ENCODE results near the gene CCDC149. TPM values are rescaled to one million over a fixed set of nuclear protein-coding genes. Genes with fewer than 3 reads are reported as not detected.

The CCDC149 gene
- total RNA-seq, 1 experiment from 2014 or later, result 5.3 TPM

DNA sequence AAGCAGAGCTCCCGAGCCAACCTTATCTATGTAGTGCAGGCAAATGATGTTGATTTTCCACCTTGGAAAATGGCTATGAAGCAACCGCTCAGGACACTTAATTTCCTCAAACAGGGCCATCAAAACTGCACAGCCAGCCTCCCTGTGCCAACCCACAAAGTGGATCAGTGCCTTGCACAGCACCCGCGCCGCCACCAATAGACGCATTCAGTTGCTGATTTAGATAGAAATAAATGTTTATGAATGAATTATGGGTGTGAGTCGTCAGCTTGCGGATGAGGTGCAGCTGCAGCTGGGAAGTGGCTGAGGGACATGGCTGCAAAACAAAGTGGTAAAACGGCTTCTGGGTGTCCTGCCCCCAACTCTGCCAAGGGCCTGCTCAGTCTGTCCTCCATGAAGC is 70.5 kb downstream of the CCDC149 start:
- H3K9me2 ChIP-seq (ENCODE audit: insufficient read depth), result no peaks in the 10 kb centered on the region
- POLR2A ChIA-PET, result no interaction called here
- H3K4me3 ChIP-seq (replicated peaks in 1 of 2; ENCODE audit: low read depth in 1 of 2, low read length in 2 of 2), result no peak overlapping the region
- no peaks in the 10 kb centered on the region for H3K36me3 ChIP-seq (ENCODE audit: control insufficient read depth in 1 of 2, insufficient read depth in 2 of 2, low read length in 2 of 2)
- RAD21 ChIA-PET (ENCODE audit: low non-redundant PET in 1 of 2, low total read pairs in 2 of 2, uncharacterized antibody in 2 of 2, unreplicated experiment in 2 of 2), result no interaction called here
- H3K9ac ChIP-seq (ENCODE audit: low read length), result no peak overlapping the region
- no peaks in the 10 kb centered on the region for H3K9me3 ChIP-seq (ENCODE audit: control insufficient read depth in 1 of 2, insufficient read depth in 1 of 2, low read depth in 1 of 2, low read length in 2 of 2)
- H3K27me3 ChIP-seq (ENCODE audit: insufficient read depth, low read length), result no peaks in the 10 kb centered on the region
- H3K4me1 ChIP-seq (ENCODE audit: control insufficient read depth in 1 of 2, insufficient read depth in 2 of 2, low read length in 2 of 2), result no peaks in the 10 kb centered on the region; a peak in 1 of 4 replicates
- no peak overlapping the region for H3K4me2 ChIP-seq (ENCODE audit: low read length)
- ATAC-seq (no peak), DNase-seq (ENCODE audit: low read depth, low spot score) (no peak)
- no peak overlapping the region for H3K27ac ChIP-seq (ENCODE audit: low read depth, low read length)
- no TSS peak for BruUV-seq (replicated peaks)
- H4K20me1 ChIP-seq (ENCODE audit: insufficient read depth), result no peaks in the 10 kb centered on the region
- H3K79me2 ChIP-seq (ENCODE audit: insufficient read depth, low read length), result no peaks in the 10 kb centered on the region
- intact Hi-C loops (cut with micrococcal nuclease), result no loop called here
- H2AFZ ChIP-seq (ENCODE audit: low read depth, low read length, poor library complexity, severe bottlenecking), result no peak overlapping the region
- CTCF ChIA-PET, result no interaction called here
- TF ChIP-seq, protein P1, sequence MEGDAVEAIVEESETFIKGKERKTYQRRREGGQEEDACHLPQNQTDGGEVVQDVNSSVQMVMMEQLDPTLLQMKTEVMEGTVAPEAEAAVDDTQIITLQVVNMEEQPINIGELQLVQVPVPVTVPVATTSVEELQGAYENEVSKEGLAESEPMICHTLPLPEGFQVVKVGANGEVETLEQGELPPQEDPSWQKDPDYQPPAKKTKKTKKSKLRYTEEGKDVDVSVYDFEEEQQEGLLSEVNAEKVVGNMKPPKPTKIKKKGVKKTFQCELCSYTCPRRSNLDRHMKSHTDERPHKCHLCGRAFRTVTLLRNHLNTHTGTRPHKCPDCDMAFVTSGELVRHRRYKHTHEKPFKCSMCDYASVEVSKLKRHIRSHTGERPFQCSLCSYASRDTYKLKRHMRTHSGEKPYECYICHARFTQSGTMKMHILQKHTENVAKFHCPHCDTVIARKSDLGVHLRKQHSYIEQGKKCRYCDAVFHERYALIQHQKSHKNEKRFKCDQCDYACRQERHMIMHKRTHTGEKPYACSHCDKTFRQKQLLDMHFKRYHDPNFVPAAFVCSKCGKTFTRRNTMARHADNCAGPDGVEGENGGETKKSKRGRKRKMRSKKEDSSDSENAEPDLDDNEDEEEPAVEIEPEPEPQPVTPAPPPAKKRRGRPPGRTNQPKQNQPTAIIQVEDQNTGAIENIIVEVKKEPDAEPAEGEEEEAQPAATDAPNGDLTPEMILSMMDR (IDR thresholded peaks at IDR 0.05 in 2 of 3, conservative IDR thresholded peaks at IDR 0.05 in 1 of 3; ENCODE audit: borderline replicate concordance in 1 of 3, insufficient read depth in 1 of 3, low read depth in 2 of 3, low read length in 2 of 3), result no peak
- TF ChIP-seq TCF7L2 (IDR thresholded peaks at IDR 0.05; ENCODE audit: borderline replicate concordance, extremely low read depth, insufficient read depth, insufficient read length), result no peak

DNA sequence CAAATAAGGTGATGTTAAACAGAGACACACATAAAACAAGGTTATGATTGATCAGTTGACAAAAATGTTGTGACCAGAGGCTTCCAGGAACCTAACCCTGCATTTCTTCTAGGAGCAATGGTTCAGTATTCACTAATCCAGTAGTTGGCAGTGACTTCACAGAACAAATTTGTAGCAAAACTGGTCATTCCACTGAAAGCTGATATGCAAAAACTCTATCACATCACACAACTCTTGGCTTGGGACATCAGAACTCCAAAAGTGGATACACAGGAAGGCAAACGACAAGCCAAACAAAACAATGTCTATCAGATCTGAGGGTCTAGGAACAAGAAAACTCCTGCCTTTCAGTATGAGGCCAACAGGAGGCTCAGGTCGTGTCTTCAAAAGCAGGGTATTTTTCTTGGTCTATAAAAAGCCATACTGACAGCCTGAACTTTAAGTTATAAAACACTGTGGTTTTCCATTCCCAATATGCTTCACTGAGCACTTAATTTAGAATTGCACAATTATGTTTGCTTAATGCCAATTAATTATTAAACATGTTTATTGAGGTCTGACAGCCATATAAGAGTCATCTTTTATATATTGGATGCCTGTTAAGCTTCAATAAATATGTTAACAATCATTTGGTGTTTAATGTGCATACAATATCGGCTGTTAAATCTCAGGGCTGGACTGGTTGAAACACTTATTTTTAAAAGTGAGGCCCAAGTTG is 71.9 kb downstream of the CCDC149 start:
- BruUV-seq (replicated peaks), result no TSS peak
- H3K27me3 ChIP-seq (ENCODE audit: insufficient read depth, low read length), result no peaks in the 10 kb centered on the region
- H3K4me2 ChIP-seq (ENCODE audit: low read length), result no peak overlapping the region
- no peak overlapping the region for H2AFZ ChIP-seq (ENCODE audit: low read depth, low read length, poor library complexity, severe bottlenecking)
- ChIA-PET CTCF (no interaction called here), POLR2A (no interaction called here), RAD21 (ENCODE audit: low non-redundant PET in 1 of 2, low total read pairs in 2 of 2, uncharacterized antibody in 2 of 2, unreplicated experiment in 2 of 2) (no interaction called here)
- H4K20me1 ChIP-seq (ENCODE audit: insufficient read depth), result no peaks in the 10 kb centered on the region
- intact Hi-C loops (cut with micrococcal nuclease), result no loop called here
- DNase-seq (ENCODE audit: low read depth, low spot score), result no peak
- H3K9me3 ChIP-seq (ENCODE audit: control insufficient read depth in 1 of 2, insufficient read depth in 1 of 2, low read depth in 1 of 2, low read length in 2 of 2), result no peaks in the 10 kb centered on the region
- H3K79me2 ChIP-seq (ENCODE audit: insufficient read depth, low read length), result no peaks in the 10 kb centered on the region
- no peak for ATAC-seq
- H3K9ac ChIP-seq (ENCODE audit: low read length), result no peak overlapping the region
- no peak overlapping the region for H3K27ac ChIP-seq (ENCODE audit: low read depth, low read length)
- no peaks in the 10 kb centered on the region for H3K36me3 ChIP-seq (ENCODE audit: control insufficient read depth in 1 of 2, insufficient read depth in 2 of 2, low read length in 2 of 2)
- no peak for TF ChIP-seq ELF1 (IDR thresholded peaks at IDR 0.05; ENCODE audit: borderline replicate concordance, low read depth)
- TF ChIP-seq SP1 (IDR thresholded peaks at IDR 0.05; ENCODE audit: low read depth), result 0 out of 2 replicates have a peak, but pooled peaks have one; percentile 18
- no peaks in the 10 kb centered on the region for H3K9me2 ChIP-seq (ENCODE audit: insufficient read depth)
- H3K4me3 ChIP-seq (replicated peaks in 1 of 2; ENCODE audit: low read depth in 1 of 2, low read length in 2 of 2), result no peak overlapping the region
- H3K4me1 ChIP-seq (ENCODE audit: control insufficient read depth in 1 of 2, insufficient read depth in 2 of 2, low read length in 2 of 2), result no peaks in the 10 kb centered on the region; a peak in 1 of 4 replicates
